Vagina (tissue), 2 donors: ENCODE measurements around the gene MRPL27. TPM values are rescaled to one million over a fixed set of nuclear protein-coding genes. Genes with fewer than 3 reads are reported as not detected.

Experiments used
- DNase-seq, 2 donors: peaks; one replicate each; pipeline ENCODE4 v3.0.0-alpha.2; 2017; ENCODE audit errors: extremely low spot score in 2 of 2
- H3K27ac ChIP-seq: fragments of 200-600 bp; sonication (generic); one replicate; pipeline ENCODE4 v1.5.1; 2019
- H3K27me3 ChIP-seq: fragments of 200-600 bp; sonication (generic); one replicate; pipeline ENCODE4 v1.5.1; 2019
- H3K36me3 ChIP-seq, 2 donors: fragments of 200-600 bp; sonication (generic); one replicate each; pipeline ENCODE4 v1.5.1; 2017 to 2019
- H3K4me1 ChIP-seq: fragments of 200-600 bp; sonication (generic); one replicate; pipeline ENCODE4 v1.5.1; 2019
- H3K4me3 ChIP-seq, 2 donors: fragments of 200-600 bp; sonication (generic); 1 replicate in 1 of 2; 2 replicates in 1 of 2; pipeline ENCODE4 v1.5.1; 2016 to 2019
- H3K9me3 ChIP-seq: fragments of 200-600 bp; sonication (generic); one replicate; pipeline ENCODE4 v1.5.1; 2019
- CTCF ChIP-seq, 3 experiments: fragments of 450-650 bp in 2 of 3; fragments of 200-600 bp in 1 of 3; sonication (generic) in 1 of 3; IDR thresholded peaks; one replicate each; pipeline ENCODE4 v1.5.1; 2017 to 2019; ENCODE audit warnings: antibody characterized with exemption in 3 of 3, mild to moderate bottlenecking in 2 of 3, moderate library complexity in 2 of 3
- POLR2A ChIP-seq, 2 donors: fragments of 450-650 bp; IDR thresholded peaks; one replicate each; pipeline ENCODE4 v1.6.1; 2017; ENCODE audit warnings: antibody characterized with exemption in 2 of 2, mild to moderate bottlenecking in 2 of 2, moderate library complexity in 2 of 2
- POLR2AphosphoS5 ChIP-seq, 2 donors: sonication (generic); formaldehyde crosslinking; IDR thresholded peaks; one replicate each; pipeline ENCODE4 v1.9.0; 2017; ENCODE audit warnings: antibody characterized with exemption in 2 of 2, mild to moderate bottlenecking in 2 of 2, low read depth in 1 of 2; ENCODE audit not compliant: insufficient read depth in 1 of 2
- intact Hi-C: fragments of 100-400 bp; cut with DNase I; formaldehyde crosslinking; loops from one replicate; pipeline ENCODE4 v1.15.1; 2023
- total RNA-seq: library from RNA; depleted of rRNA; stranded (reverse); fragments of >200 nt; gene quantifications from one replicate; pipeline ENCODE4 v1.2.3, GENCODE V29; 2016

MRPL27 gene
- total RNA-seq, 1 donor from 2014 or later, result 41.7 TPM

GRCh38 chr17:50347117-50347893 lies 25.7 kb downstream of the MRPL27 start:
- DNase-seq, result no peak
- Histone ChIP-seq H3K9me3 (no peaks in the 10 kb centered on the region), H3K4me1 (peaks cover 42% of the 10 kb centered on the region), H3K4me3 (peak overlapping the region; percentile 93 to 96), H3K27ac (peak overlapping the region; percentile 73), H3K36me3 (no peaks in the 10 kb centered on the region), H3K27me3 (no peaks in the 10 kb centered on the region)
- intact Hi-C loops, result no loop called here
- TF ChIP-seq POLR2A (IDR thresholded peaks at IDR 0.05), result no peak
- TF ChIP-seq CTCF (IDR thresholded peaks at IDR 0.05), result no peak
- no peak for TF ChIP-seq POLR2AphosphoS5 (IDR thresholded peaks at IDR 0.05; ENCODE audit: insufficient read depth in 1 of 2, low read depth in 1 of 2)

- no peaks in the 10 kb centered on the region for H3K9me3 ChIP-seq
- DNase-seq, result no peak
- H3K4me1 ChIP-seq, result peaks cover 36% of the 10 kb centered on the region
- no peaks in the 10 kb centered on the region for H3K27me3 ChIP-seq
- no peaks in the 10 kb centered on the region for H3K36me3 ChIP-seq
- H3K27ac ChIP-seq, result peak overlapping the region; percentile 73
- H3K4me3 ChIP-seq, result peak overlapping the region; percentile 93 to 96
- TF ChIP-seq CTCF (IDR thresholded peaks at IDR 0.05) (no peak), POLR2A (IDR thresholded peaks at IDR 0.05) (no peak), POLR2AphosphoS5 (IDR thresholded peaks at IDR 0.05; ENCODE audit: insufficient read depth in 1 of 2, low read depth in 1 of 2) (no peak)
- intact Hi-C loops, result no loop called here
Observed at GRCh38 chr17:50346313-50347116, 26.5 kb downstream of the MRPL27 start.

GRCh38 chr17:50345432-50346312 lies 27.3 kb downstream of the MRPL27 start, which contains the start of gene XYLT2:
TSS of gene XYLT2 (plus strand) at chr17:50346126. CDS start at chr17:50346141, 15 bp downstream.
- intact Hi-C loops, result no loop called here
- H3K4me1 ChIP-seq, result peaks cover 36% of the 10 kb centered on the region

More at GRCh38 chr17:50345432-50346312, 27.3 kb downstream of the MRPL27 start, which contains the start of gene XYLT2:
- peak in 1 of 2 donors; percentile 7 for TF ChIP-seq POLR2A (IDR thresholded peaks at IDR 0.05)
- TF ChIP-seq POLR2AphosphoS5 (IDR thresholded peaks at IDR 0.05; ENCODE audit: insufficient read depth in 1 of 2, low read depth in 1 of 2), result peak in 1 of 2 donors; percentile 72
- no peak for TF ChIP-seq CTCF (IDR thresholded peaks at IDR 0.05)
- Histone ChIP-seq H3K36me3 (no peaks in the 10 kb centered on the region), H3K27ac (peak within 1 kb of the TSS; percentile 73), H3K9me3 (no peaks in the 10 kb centered on the region), H3K4me3 (peak within 1 kb of the TSS; percentile 93 to 96), H3K27me3 (no peaks in the 10 kb centered on the region)
- no peak for DNase-seq
